HCT116 (cell line): ENCODE data around the gene FXYD6. TPM values are rescaled to one million over a fixed set of nuclear protein-coding genes. Genes with fewer than 3 reads are reported as not detected.
A peak's percentile ranks its signal among the peaks of the same experiment; 100 is the strongest.

Experiments
- ATAC-seq: fragments of 200-7000 bp; cut with Tn5 transposase; 2 replicates; pipeline ENCODE4 v1.9.1; 2020; ENCODE audit warnings: mild to moderate bottlenecking, moderate library complexity
- BruUV-seq: library from RNA; stranded (reverse); fragments of 400-500 nt; replicated peaks from 2 replicates; lab custom pipeline; 2021; lab: Mats Ljungman, UMichigan
- CTCF ChIA-PET: fragments of 300-600 bp; sonication (Branson Sonifier 250); formaldehyde crosslinking; loops from one replicate; lab custom pipeline; 2021; ENCODE audit warnings: antibody characterized with exemption; lab: Charles Lee
- POLR2A ChIA-PET: fragments of 300-600, 350-600 bp; sonication (Branson Sonifier 250); formaldehyde crosslinking; loops from one replicate; lab custom pipeline; 2021; ENCODE audit warnings: antibody characterized with exemption; lab: Charles Lee
- RAD21 ChIA-PET, 2 experiments: fragments of 300-600 bp; sonication (Branson Sonifier 250); formaldehyde crosslinking; loops; one replicate each; lab custom pipeline; 2023; ENCODE audit warnings: low total read pairs in 2 of 2; ENCODE audit not compliant: uncharacterized antibody in 2 of 2, unreplicated experiment in 2 of 2, low non-redundant PET in 1 of 2; lab: Charles Lee
- DNase-seq: peaks from one replicate; pipeline ENCODE4 v3.0.0-alpha.2; 2010; ENCODE audit warnings: low read depth, low spot score
- H2AFZ ChIP-seq: fragments of 200-600 bp; shearing (Covaris generic), sonication (generic); 2 replicates; pipeline ENCODE4 v1.6.1; 2017; ENCODE audit warnings: low read depth, mixed run types, mixed read lengths, antibody characterized with exemption, low read length; ENCODE audit not compliant: poor library complexity, severe bottlenecking
- H3K27ac ChIP-seq: 2 replicates; pipeline ENCODE4 v1.5.1; 2012; ENCODE audit warnings: low read depth, low read length
- H3K27me3 ChIP-seq: fragments of 200-600 bp; sonication (generic); 2 replicates; pipeline ENCODE4 v1.6.1; 2016; ENCODE audit warnings: mixed run types, low read length, mixed read lengths; ENCODE audit not compliant: insufficient read depth
- H3K36me3 ChIP-seq, 2 experiments: fragments of 200-500 bp in 1 of 2; fragments of 200-600 bp in 1 of 2; sonication (Bioruptor generic) in 1 of 2; sonication (generic) in 1 of 2; 2 replicates each; pipeline versions ENCODE4 v1.5.1 to v1.6.1; 2014 to 2016; ENCODE audit warnings: low read length in 2 of 2, inconsistent platforms in 1 of 2, mixed read lengths in 1 of 2, mixed run types in 1 of 2; ENCODE audit not compliant: insufficient read depth in 2 of 2, control insufficient read depth in 1 of 2
- H3K4me1 ChIP-seq, 2 experiments: fragments of 200-600 bp in 1 of 2; sonication (generic) in 1 of 2; 2 replicates each; pipeline versions ENCODE4 v1.5.1 to v1.6.1; 2012 to 2017; ENCODE audit warnings: low read length in 2 of 2, inconsistent platforms in 1 of 2, mild to moderate bottlenecking in 1 of 2, mixed read lengths in 1 of 2, mixed run types in 1 of 2, moderate library complexity in 1 of 2; ENCODE audit not compliant: insufficient read depth in 2 of 2, control insufficient read depth in 1 of 2
- H3K4me2 ChIP-seq: fragments of 200-600 bp; sonication (generic); 2 replicates; pipeline ENCODE4 v1.6.1; 2017; ENCODE audit warnings: mixed run types, low read length, mixed read lengths
- H3K4me3 ChIP-seq, 2 experiments: fragments of 200-600 bp in 1 of 2; sonication (generic) in 1 of 2; replicated peaks in 1 of 2; 2 replicates each; pipeline ENCODE4 v1.5.1; 2011 to 2016; ENCODE audit warnings: low read length in 2 of 2, control low read depth in 1 of 2, low read depth in 1 of 2, mild to moderate bottlenecking in 1 of 2, mixed read lengths in 1 of 2, mixed run types in 1 of 2
- H3K79me2 ChIP-seq: fragments of 200-600 bp; sonication (generic); 2 replicates; pipeline ENCODE4 v1.6.1; 2017; ENCODE audit warnings: mild to moderate bottlenecking, mixed run types, low read length, moderate library complexity, mixed read lengths; ENCODE audit not compliant: insufficient read depth
- H3K9ac ChIP-seq: fragments of 200-600 bp; sonication (generic); 2 replicates; pipeline ENCODE4 v1.6.1; 2016; ENCODE audit warnings: low read length, mixed read lengths
- H3K9me2 ChIP-seq: fragments of 200-600 bp; sonication (generic), shearing (Covaris generic); 2 replicates; pipeline ENCODE4 v1.6.1; 2017; ENCODE audit warnings: mixed run types, mild to moderate bottlenecking, moderate library complexity; ENCODE audit not compliant: insufficient read depth
- H3K9me3 ChIP-seq, 2 experiments: fragments of 200-500 bp in 1 of 2; fragments of 200-600 bp in 1 of 2; sonication (Bioruptor generic) in 1 of 2; sonication (generic) in 1 of 2; 2 replicates each; pipeline ENCODE4 v1.6.1; 2014 to 2017; ENCODE audit warnings: low read length in 2 of 2, mixed read lengths in 2 of 2, inconsistent platforms in 1 of 2, low read depth in 1 of 2, mild to moderate bottlenecking in 1 of 2, mixed run types in 1 of 2, moderate library complexity in 1 of 2; ENCODE audit not compliant: control insufficient read depth in 1 of 2, insufficient read depth in 1 of 2
- H4K20me1 ChIP-seq: fragments of 200-600 bp; sonication (generic), shearing (Covaris generic); 2 replicates; pipeline ENCODE4 v1.6.1; 2017; ENCODE audit warnings: mixed run types, mild to moderate bottlenecking, moderate library complexity; ENCODE audit not compliant: insufficient read depth
- ATF3 ChIP-seq: IDR thresholded peaks from 2 replicates; pipeline ENCODE4 v1.6.1; 2012
- CBX3 ChIP-seq: IDR thresholded peaks from 2 replicates; pipeline ENCODE4 v1.6.1; 2012; ENCODE audit warnings: low read depth
- EGR1 ChIP-seq: IDR thresholded peaks from 2 replicates; pipeline ENCODE4 v1.6.1; 2012; ENCODE audit warnings: low read depth
- ELF1 ChIP-seq: IDR thresholded peaks from 2 replicates; pipeline ENCODE4 v1.6.1; 2012; ENCODE audit warnings: low read depth, borderline replicate concordance
- EZH2phosphoT487 ChIP-seq: fragments of 200-600 bp; IDR thresholded peaks from 2 replicates; pipeline ENCODE4 v1.6.1; 2018; ENCODE audit warnings: antibody characterized with exemption, borderline replicate concordance
- JUND ChIP-seq: IDR thresholded peaks from 2 replicates; pipeline ENCODE4 v1.6.1; 2012
- MAX ChIP-seq: IDR thresholded peaks from 2 replicates; pipeline ENCODE4 v1.6.1; 2012
- POLR2AphosphoS5 ChIP-seq: IDR thresholded peaks from 2 replicates; pipeline ENCODE4 v1.6.1; 2011; ENCODE audit warnings: mild to moderate bottlenecking, low read depth, low read length, moderate library complexity
- SRF ChIP-seq: IDR thresholded peaks from 2 replicates; pipeline ENCODE4 v1.6.1; 2012; ENCODE audit warnings: low read depth
- YY1 ChIP-seq: IDR thresholded peaks from 2 replicates; pipeline ENCODE4 v1.6.1; 2011; ENCODE audit warnings: low read length, low read depth, moderate library complexity, mild to moderate bottlenecking; ENCODE audit not compliant: insufficient replicate concordance; ENCODE audit errors: extremely low read depth
- ZBTB33 ChIP-seq: IDR thresholded peaks from 2 replicates; pipeline ENCODE4 v1.6.1; 2011; ENCODE audit warnings: mild to moderate bottlenecking, low read length, moderate library complexity; ENCODE audit not compliant: insufficient replicate concordance; ENCODE audit errors: extremely low read depth
- ZFX ChIP-seq: fragments of 450-650 bp; IDR thresholded peaks from 2 replicates; pipeline ENCODE4 v1.6.1; 2017
- ZNF274 ChIP-seq: fragments of 200-500 bp; sonication (Bioruptor generic); IDR thresholded peaks from 2 replicates; pipeline ENCODE4 v1.6.1; 2014; ENCODE audit warnings: mild to moderate bottlenecking, low read depth, low read length, inconsistent platforms
- intact Hi-C: fragments of 100-400 bp; cut with micrococcal nuclease; formaldehyde crosslinking; loops from 2 replicates; pipeline ENCODE4 v1.10.0; 2022
- total RNA-seq: library from RNA; stranded (reverse); gene quantifications from one replicate; pipeline ENCODE4 v1.2.1, GENCODE V29; 2021; ENCODE audit not compliant: unreplicated experiment

The FXYD6 gene
- total RNA-seq, 1 experiment from 2014 or later, result 2.5 TPM

GRCh38 chr11:117877120-117877784 is 794 bp upstream of the FXYD6 start:
- CTCF ChIA-PET, result interaction anchor here (1.6 kb wide), 1 partner anchor 27 kb away, joined by 5 read pairs; no protein-coding TSS in a partner anchor
- peak; percentile 70 for ATAC-seq
- TF ChIP-seq MAX, result no peak
- TF ChIP-seq, all 23 proteins: peak for 0
- no peaks in the 10 kb centered on the region for H3K79me2 ChIP-seq
- H3K27me3 ChIP-seq, result peaks cover 59% of the 10 kb centered on the region; the same call in 1 of the 2 replicates
- H3K9ac ChIP-seq, result no peak overlapping the region
- peak overlapping the region; percentile 79 for H3K4me2 ChIP-seq
- no peak overlapping the region for H3K27ac ChIP-seq
- BruUV-seq, result no TSS peak
- ChIA-PET POLR2A (interaction anchor here (1.5 kb wide), 1 partner anchor 30 kb away, joined by 7 read pairs; no protein-coding TSS in a partner anchor), RAD21 (no interaction called here)
- H3K36me3 ChIP-seq, result no peaks in the 10 kb centered on the region
- DNase-seq, result no peak
- H3K9me2 ChIP-seq, result no peaks in the 10 kb centered on the region
- H4K20me1 ChIP-seq, result no peaks in the 10 kb centered on the region
- peak overlapping the region; percentile 33 to 55 for H3K4me3 ChIP-seq
- intact Hi-C loops, result no loop called here
- H2AFZ ChIP-seq, result peak overlapping the region; percentile 69
- peaks cover 0 to 8% of the 10 kb centered on the region in 2 experiments; a peak in 3 of 4 replicates for H3K4me1 ChIP-seq
- H3K9me3 ChIP-seq, result no peaks in the 10 kb centered on the region

- POLR2A ChIA-PET, result no interaction called here
- peaks cover 0 to 8% of the 10 kb centered on the region in 2 experiments; a peak in 3 of 4 replicates for H3K4me1 ChIP-seq
- H3K79me2 ChIP-seq, result no peaks in the 10 kb centered on the region
- intact Hi-C loops, result no loop called here
- BruUV-seq, result no TSS peak
- peak overlapping the region; percentile 42 to 55 for H3K4me3 ChIP-seq
- no peaks in the 10 kb centered on the region for H3K9me2 ChIP-seq
- H3K36me3 ChIP-seq, result no peaks in the 10 kb centered on the region
- RAD21 ChIA-PET, result no interaction called here
- ATAC-seq (no peak), DNase-seq (no peak)
- no peak overlapping the region for H2AFZ ChIP-seq
- CTCF ChIA-PET, result no interaction called here
- peak overlapping the region; percentile 45; the same call in 1 of the 2 replicates for H3K9ac ChIP-seq
- H3K27ac ChIP-seq, result no peak overlapping the region
- no peaks in the 10 kb centered on the region for H4K20me1 ChIP-seq
- H3K4me2 ChIP-seq, result peak overlapping the region; percentile 79
- H3K9me3 ChIP-seq, result no peaks in the 10 kb centered on the region
- no peak for TF ChIP-seq JUND
- no peak for TF ChIP-seq ZFX
- TF ChIP-seq EGR1, result no peak
- TF ChIP-seq SRF, result no peak
- TF ChIP-seq EZH2phosphoT487, result no peak
- no peak for TF ChIP-seq ZNF274
- TF ChIP-seq YY1, result no peak
- no peak for TF ChIP-seq ZBTB33
- no peak for TF ChIP-seq ATF3
- no peak for TF ChIP-seq CBX3
- no peak for TF ChIP-seq POLR2AphosphoS5
- no peak for TF ChIP-seq ELF1
- peaks cover 63% of the 10 kb centered on the region; the same call in 1 of the 2 replicates for H3K27me3 ChIP-seq
Observed at GRCh38 chr11:117876059-117876340, 458 bp downstream of the FXYD6 start.
